ENCODE data around the gene OR5H14.

DNA sequence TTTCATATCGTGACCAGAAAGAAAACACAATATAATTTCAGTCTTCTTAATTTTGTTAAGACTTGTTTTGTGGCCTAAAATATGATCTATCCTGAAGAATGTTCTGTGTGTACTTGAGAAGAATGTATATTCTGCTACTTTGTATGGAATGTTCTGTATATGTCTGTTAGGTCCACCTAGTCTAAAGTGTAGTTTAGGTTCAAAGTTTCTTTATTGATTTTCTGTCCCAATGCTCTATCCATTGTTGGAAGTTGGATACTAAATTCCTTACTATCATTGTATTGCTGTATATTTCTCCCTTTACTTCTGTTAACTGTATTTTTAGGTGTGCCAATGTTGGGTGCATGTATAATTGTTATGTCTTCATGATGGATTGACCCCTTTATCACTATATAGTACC, 39.1 kb upstream of the OR5H14 start:
- TF ChIP-seq POLR2A (IDR thresholded peaks at IDR 0.05): no peak
- TF ChIP-seq, protein P1, sequence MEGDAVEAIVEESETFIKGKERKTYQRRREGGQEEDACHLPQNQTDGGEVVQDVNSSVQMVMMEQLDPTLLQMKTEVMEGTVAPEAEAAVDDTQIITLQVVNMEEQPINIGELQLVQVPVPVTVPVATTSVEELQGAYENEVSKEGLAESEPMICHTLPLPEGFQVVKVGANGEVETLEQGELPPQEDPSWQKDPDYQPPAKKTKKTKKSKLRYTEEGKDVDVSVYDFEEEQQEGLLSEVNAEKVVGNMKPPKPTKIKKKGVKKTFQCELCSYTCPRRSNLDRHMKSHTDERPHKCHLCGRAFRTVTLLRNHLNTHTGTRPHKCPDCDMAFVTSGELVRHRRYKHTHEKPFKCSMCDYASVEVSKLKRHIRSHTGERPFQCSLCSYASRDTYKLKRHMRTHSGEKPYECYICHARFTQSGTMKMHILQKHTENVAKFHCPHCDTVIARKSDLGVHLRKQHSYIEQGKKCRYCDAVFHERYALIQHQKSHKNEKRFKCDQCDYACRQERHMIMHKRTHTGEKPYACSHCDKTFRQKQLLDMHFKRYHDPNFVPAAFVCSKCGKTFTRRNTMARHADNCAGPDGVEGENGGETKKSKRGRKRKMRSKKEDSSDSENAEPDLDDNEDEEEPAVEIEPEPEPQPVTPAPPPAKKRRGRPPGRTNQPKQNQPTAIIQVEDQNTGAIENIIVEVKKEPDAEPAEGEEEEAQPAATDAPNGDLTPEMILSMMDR (IDR thresholded peaks at IDR 0.05): no peak

Measured in Peyer's patch (tissue), 4 donors.